K562 (cell line): Measurements from ENCODE around the gene LRRC37B. TPM values are rescaled to one million over a fixed set of nuclear protein-coding genes. Genes with fewer than 3 reads are reported as not detected.

ENCODE experiments used
- ATAC-seq: fragments of 200-7000 bp; cut with Tn5 transposase; 3 replicates; pipeline ENCODE4 v1.9.1; 2020; ENCODE audit warnings: moderate library complexity
- BruUV-seq: library from RNA; stranded (reverse); fragments of 400-500 nt; replicated peaks from 2 replicates; lab custom pipeline; 2021; lab: Mats Ljungman, UMichigan
- CTCF ChIA-PET: fragments of 300-600 bp; formaldehyde crosslinking; extraction: SDS; loops from one replicate; lab custom pipeline; 2021; ENCODE audit warnings: low intra/inter-chr PET ratio; lab: Yijun Ruan, JAX
- POLR2A ChIA-PET: fragments of 300-600, 350-650 bp; sonication (Branson Sonifier 250); formaldehyde crosslinking; extraction: SDS; loops from one replicate; lab custom pipeline; 2021; ENCODE audit warnings: antibody characterized with exemption, inconsistent platforms; lab: Yijun Ruan, JAX
- DNase-seq, 4 experiments: peaks; one replicate each; pipeline versions ENCODE4 v3.0.0 to v3.0.0-alpha.2; 2011 to 2018; ENCODE audit warnings: low spot score in 3 of 4, mixed read lengths in 3 of 4; ENCODE audit errors: extremely low read depth in 1 of 4
- FAIRE-seq: peaks from 2 replicates; lab custom pipeline; 2011; peaks lifted over from hg19 to GRCh38; lab: Jason Lieb, UNC
- H2AFZ ChIP-seq: 2 replicates; pipeline ENCODE4 v1.6.0; 2011; ENCODE audit warnings: low read depth, low read length, control low read depth, inconsistent platforms
- H3K27ac ChIP-seq: fragments of 200-600 bp; 3 replicates; pipeline ENCODE4 v1.8.0; 2011; ENCODE audit warnings: low read depth, mild to moderate bottlenecking, control low read depth, inconsistent platforms, low read length, moderate library complexity, mixed read lengths; ENCODE audit errors: extremely low read depth
- H3K27me3 ChIP-seq, 2 experiments: fragments of 300-600 bp in 1 of 2; 2 replicates in 1 of 2; 3 replicates in 1 of 2; pipeline versions ENCODE4 v1.6.0 to v1.8.0; 2011; ENCODE audit warnings: inconsistent platforms in 2 of 2, low read length in 2 of 2, mild to moderate bottlenecking in 1 of 2, mixed read lengths in 1 of 2, moderate library complexity in 1 of 2; ENCODE audit not compliant: control insufficient read depth in 2 of 2, insufficient read depth in 2 of 2
- H3K36me3 ChIP-seq: fragments of 300-600 bp; 3 replicates; pipeline ENCODE4 v1.8.0; 2011; ENCODE audit warnings: mild to moderate bottlenecking, low read length, inconsistent platforms; ENCODE audit not compliant: control insufficient read depth, insufficient read depth
- H3K4me1 ChIP-seq, 2 experiments: fragments of 200-600 bp in 1 of 2; replicated peaks in 1 of 2; 2 replicates in 1 of 2; 3 replicates in 1 of 2; pipeline versions ENCODE4 v1.5.1 to v1.8.0; 2011; ENCODE audit warnings: inconsistent platforms in 2 of 2, low read length in 2 of 2, mild to moderate bottlenecking in 1 of 2, mixed read lengths in 1 of 2, moderate library complexity in 1 of 2; ENCODE audit not compliant: control insufficient read depth in 2 of 2, insufficient read depth in 2 of 2
- H3K4me2 ChIP-seq: 2 replicates; pipeline ENCODE4 v1.6.1; 2011; ENCODE audit warnings: low read length, control low read depth, inconsistent platforms, mixed read lengths; ENCODE audit not compliant: insufficient read depth
- H3K4me3 ChIP-seq: fragments of 200-600 bp; sonication (generic), shearing (Covaris generic); 2 replicates; pipeline ENCODE4 v1.5.1; 2016; ENCODE audit warnings: control low read depth, inconsistent platforms
- H3K79me2 ChIP-seq: fragments of 200-600 bp; 3 replicates; pipeline ENCODE4 v1.8.0; 2011; ENCODE audit warnings: low read length, inconsistent platforms; ENCODE audit not compliant: control insufficient read depth, insufficient read depth
- H3K9ac ChIP-seq, 2 experiments: 2 replicates each; pipeline versions ENCODE4 v1.6.0 to v1.6.1; 2011; ENCODE audit warnings: low read depth in 2 of 2, low read length in 2 of 2, control low read depth in 1 of 2, inconsistent platforms in 1 of 2, mild to moderate bottlenecking in 1 of 2, mixed read lengths in 1 of 2; ENCODE audit not compliant: insufficient read depth in 1 of 2
- H3K9me1 ChIP-seq: one replicate; pipeline ENCODE4 v1.6.0; 2011; ENCODE audit warnings: inconsistent platforms, mild to moderate bottlenecking, low read length, moderate library complexity; ENCODE audit not compliant: control insufficient read depth, insufficient read depth
- H3K9me3 ChIP-seq: replicated peaks from 2 replicates; pipeline ENCODE4 v1.5.1; 2011; ENCODE audit warnings: low read depth, low read length, inconsistent platforms; ENCODE audit not compliant: control insufficient read depth, insufficient read depth
- H4K20me1 ChIP-seq: replicated peaks from 2 replicates; pipeline ENCODE4 v1.6.1; 2011; ENCODE audit warnings: low read length, inconsistent platforms, mixed read lengths; ENCODE audit not compliant: control insufficient read depth, insufficient read depth
- BCOR ChIP-seq: fragments of 450-650 bp; IDR thresholded peaks from 2 replicates; pipeline ENCODE4 v1.6.1; 2016
- CBX1 ChIP-seq: sonication (generic); IDR thresholded peaks from 2 replicates; pipeline ENCODE4 v1.6.1; 2016; ENCODE audit warnings: antibody characterized with exemption, low read depth, mild to moderate bottlenecking
- CHD2 ChIP-seq: IDR thresholded peaks from 2 replicates; pipeline ENCODE4 v1.6.1; 2011; ENCODE audit warnings: low read depth, low read length
- HNRNPLL ChIP-seq: fragments of 200-400 bp; formaldehyde crosslinking; IDR thresholded peaks from 2 replicates; pipeline ENCODE4 v1.6.1; 2017; ENCODE audit warnings: low read length, low read depth, mild to moderate bottlenecking; ENCODE audit not compliant: poor library complexity, severe bottlenecking
- NKRF ChIP-seq: fragments of 450-650 bp; IDR thresholded peaks from 2 replicates; pipeline ENCODE4 v1.6.1; 2016; ENCODE audit warnings: borderline replicate concordance
- NRF1 ChIP-seq, 2 experiments: fragments of 450-650 bp; IDR thresholded peaks in 1 of 2; conservative IDR thresholded peaks in 1 of 2; 2 replicates each; pipeline ENCODE4 v1.6.1; 2014; ENCODE audit warnings: mild to moderate bottlenecking in 2 of 2
- PHF8 ChIP-seq: fragments of 200-600 bp; sonication (generic); IDR thresholded peaks from 2 replicates; pipeline ENCODE4 v1.6.1; 2012; ENCODE audit warnings: mixed run types, mild to moderate bottlenecking, inconsistent platforms, low read length, moderate library complexity, borderline replicate concordance
- POLR2G ChIP-seq: fragments of 200-400 bp; formaldehyde crosslinking; IDR thresholded peaks from 2 replicates; pipeline ENCODE4 v1.6.1; 2017; ENCODE audit warnings: low read depth, mild to moderate bottlenecking, antibody characterized with exemption, low read length, moderate library complexity
- RCOR1 ChIP-seq, 2 experiments: IDR thresholded peaks; 2 replicates each; pipeline ENCODE4 v1.6.1; 2012; ENCODE audit warnings: low read depth in 2 of 2, low read length in 2 of 2, borderline replicate concordance in 1 of 2, improper control_type of control experiment in 1 of 2
- SRF ChIP-seq, 2 experiments: fragments of 250-450, 450-650 bp in 1 of 2; sonication (Bioruptor Pico) in 1 of 2; sonication (generic) in 1 of 2; formaldehyde crosslinking; IDR thresholded peaks; 2 replicates each; pipeline versions ENCODE4 v1.5.0 to v1.5.1; 2020 to 2022; ENCODE audit warnings: mild to moderate bottlenecking in 1 of 2, missing genetic modification reagents in 1 of 2
- ZEB2 ChIP-seq: fragments of 450-650 bp; IDR thresholded peaks from 2 replicates; pipeline ENCODE4 v1.6.1; 2016
- ZNF639 ChIP-seq, 2 experiments: fragments of 200-800 bp in 1 of 2; sonication (Bioruptor generic) in 1 of 2; sonication (generic) in 1 of 2; formaldehyde crosslinking in 1 of 2; IDR thresholded peaks in 1 of 2; conservative IDR thresholded peaks in 1 of 2; 2 replicates each; pipeline versions ENCODE4 v1.5.0 to v1.6.1; 2016 to 2020; ENCODE audit warnings: missing compliant biosample characterization in 1 of 2, missing genetic modification characterization in 1 of 2, missing genetic modification reagents in 1 of 2
- WGBS: fragments of 100-300 bp; shearing (Covaris generic); methylation state at CpG from one replicate; pipeline ENCODE4 v1.1.6; 2016; ENCODE audit warnings: low coverage, mixed read lengths; ENCODE audit not compliant: insufficient coverage; ENCODE audit errors: missing lambda C conversion rate; 5-methylcytosine and 5-hydroxymethylcytosine counted together
- in situ Hi-C: fragments of 300-500 bp; cut with MboI; formaldehyde crosslinking; loops from 4 replicates; pipeline ENCODE4 v1.15.0; 2018; ENCODE audit warnings: inconsistent platforms, mixed read lengths
- intact Hi-C: fragments of 100-400 bp; cut with micrococcal nuclease; formaldehyde crosslinking; loops from 2 replicates; pipeline ENCODE4 v1.14.2; 2022
- polyA plus RNA-seq, 8 experiments: library from polyadenylated mRNA; depleted of rRNA in 4 of 8; stranded (reverse) in 5 of 8; unstranded in 3 of 8; fragments of >200 nt; fragmentation: Nextera tagmentation in 2 of 8; fragmentation: Illumina TruSeq in 1 of 8; extraction: Ambion mirVana in 2 of 8; extraction: Trizol in 1 of 8; gene quantifications; 2 replicates each; pipeline versions ENCODE4 v1.2.1 to v1.2.3, GENCODE V29; 2011 to 2014; ENCODE audit warnings: inconsistent platforms in 1 of 8, missing spikeins in 1 of 8
- total RNA-seq, 7 experiments: library from RNA; depleted of rRNA in 6 of 7; stranded (reverse); fragments of >200 nt in 6 of 7; fragmentation: Illumina TruSeq in 2 of 7; extraction: Trizol in 2 of 7; gene quantifications; 2 replicates each; pipeline versions ENCODE4 v1.2.1 to v1.2.3, GENCODE V29; 2011 to 2021; ENCODE audit warnings: low replicate concordance in 1 of 7

LRRC37B gene
- total and polyA plus RNA-seq, 9 of the 15 experiments (the other 6 are each of a cell fraction or from before 2014, with no cell fraction given): 2.7 to 19.8 (median 12.4) TPM

- intact Hi-C loops (no loop called here), in situ Hi-C loops (loop anchor here (5.0 kb wide), 1 partner anchor 120 kb away; no protein-coding TSS in a partner anchor)
- ChIA-PET POLR2A (interaction anchor here (0.6 to 2.1 kb wide), 6 partner anchors 9 to 386 kb away, joined by 3 to 11 read pairs (median 5); no protein-coding TSS in a partner anchor), CTCF (interaction anchor here (0.6 kb wide), 1 partner anchor 118 kb away, joined by 3 read pairs; no protein-coding TSS in a partner anchor)
- H3K9me3 ChIP-seq: no peaks in the 10 kb centered on the region
- DNase-seq (peak; percentile 58 to 66 (median 62)), ATAC-seq (peak; percentile 68), FAIRE-seq (no peak)
- under 1% methylated on average over 57 of the region's 80 CpGs for WGBS
- H2AFZ ChIP-seq: peak overlapping the region; percentile 95
- H3K4me3 ChIP-seq: peak overlapping the region; percentile 94
- H3K79me2 ChIP-seq: peaks cover 34% of the 10 kb centered on the region
- peaks cover 3% of the 10 kb centered on the region for H3K9me1 ChIP-seq
- peak overlapping the region; percentile 78 to 99 for H3K9ac ChIP-seq
- H3K4me2 ChIP-seq: peak overlapping the region; percentile 99
- no TSS peak for BruUV-seq
- H3K27ac ChIP-seq: peak overlapping the region; percentile 86
- no peaks in the 10 kb centered on the region for H3K36me3 ChIP-seq
- no peaks in the 10 kb centered on the region for H3K27me3 ChIP-seq
- H3K4me1 ChIP-seq: peaks cover 7 to 18% of the 10 kb centered on the region in 2 experiments; a peak in 4 of 5 replicates
- H4K20me1 ChIP-seq: 0 out of 2 replicates have a peak, but pooled peaks cover 2% of the 10 kb centered on the region
- 0 out of 2 replicates have a peak, but pooled peaks have one; percentile 14 for TF ChIP-seq BCOR
- peak; percentile 22 for TF ChIP-seq HNRNPLL
- no peak for TF ChIP-seq ZNF639 (CRISPR knock-in tag; conservative IDR thresholded peaks at IDR 0.05 in 1 of 2, IDR thresholded peaks at IDR 0.05 in 1 of 2)
- TF ChIP-seq RCOR1 (IDR thresholded peaks at IDR 0.05; ENCODE audit: borderline replicate concordance in 1 of 2, low read depth in 2 of 2, low read length in 2 of 2): peak in 1 of 2 experiments; percentile 50; a peak in 1 of 4 replicates
- peak; percentile 20; the same call in 1 of the 2 replicates for TF ChIP-seq CHD2
- 0 out of 2 replicates have a peak, but pooled peaks have one; percentile 17 for TF ChIP-seq ZEB2
- TF ChIP-seq NKRF: 0 out of 2 replicates have a peak, but pooled peaks have one; percentile 17
- TF ChIP-seq POLR2G: peak; percentile 60; the same call in 1 of the 2 replicates
- TF ChIP-seq NRF1 (conservative IDR thresholded peaks at IDR 0.05 in 1 of 2, IDR thresholded peaks at IDR 0.05 in 1 of 2): 0 out of 4 replicates have a peak, but pooled peaks of 1 of the 2 experiments have one; percentile 10
- 0 out of 2 replicates have a peak, but pooled peaks have one; percentile 1 for TF ChIP-seq CBX1
- TF ChIP-seq SRF (CRISPR knock-in tag; IDR thresholded peaks at IDR 0.05): no peak
- TF ChIP-seq PHF8: peak; percentile 35; the same call in 1 of the 2 replicates
Observed at GRCh38 chr17:32007463-32008298, 498 bp downstream of the LRRC37B start.
